HL-60/S4 treated with retinoic acid at 250 ng/mL for 4 days and 3 days (cell line): Measurements from ENCODE around the gene NEDD1.

Experiments used
- in situ Hi-C: fragments of 300-500 bp; cut with MboI; formaldehyde crosslinking; loops from 2 replicates; pipeline ENCODE4 v1.7.0; 2022; ENCODE audit warnings: low sequenced_read_pairs

The NEDD1 gene

DNA sequence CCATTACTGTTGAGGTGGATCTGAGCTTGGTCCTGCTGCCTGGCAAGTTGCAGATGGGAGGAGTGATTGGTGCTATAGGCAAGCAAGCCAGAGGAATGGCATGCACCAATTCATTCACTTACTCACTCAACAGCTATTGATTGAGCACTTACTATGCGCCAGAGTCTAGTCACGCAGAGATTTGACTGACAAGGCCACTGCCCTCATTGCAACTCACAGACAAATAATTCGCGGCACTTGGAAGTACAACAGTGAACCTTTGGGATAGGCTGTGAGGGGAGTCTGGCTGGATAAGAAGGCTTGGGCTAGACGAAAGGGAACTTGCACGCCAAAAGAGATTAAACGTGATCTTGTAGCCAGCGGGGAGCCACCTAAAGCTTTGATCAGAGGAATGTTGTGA, 96.2 kb downstream of the NEDD1 start:
- in situ Hi-C loops, result no loop called here
